HG02763 (cell line): Measurements from ENCODE around the gene NFIX.

Experiments used
- ATAC-seq: cut with Tn5 transposase; IDR thresholded peaks from one replicate; pipeline ENCODE4 v1.9.1; 2021; ENCODE audit warnings: mild to moderate bottlenecking, moderate library complexity; ENCODE audit not compliant: unreplicated experiment

NFIX gene

GRCh38 chr19:13138171-13138915 is 143.1 kb downstream of the NFIX start:
- ATAC-seq: no peak

GRCh38 chr19:13138916-13139198 is 143.6 kb downstream of the NFIX start:
- ATAC-seq: no peak

GRCh38 chr19:13139633-13140311 is 144.5 kb downstream of the NFIX start:
- no peak for ATAC-seq

GRCh38 chr19:13146763-13147563 is 151.7 kb downstream of the NFIX start:
- no peak for ATAC-seq
